Measurements from ENCODE around the gene SH3GL1.

The SH3GL1 gene

DNA sequence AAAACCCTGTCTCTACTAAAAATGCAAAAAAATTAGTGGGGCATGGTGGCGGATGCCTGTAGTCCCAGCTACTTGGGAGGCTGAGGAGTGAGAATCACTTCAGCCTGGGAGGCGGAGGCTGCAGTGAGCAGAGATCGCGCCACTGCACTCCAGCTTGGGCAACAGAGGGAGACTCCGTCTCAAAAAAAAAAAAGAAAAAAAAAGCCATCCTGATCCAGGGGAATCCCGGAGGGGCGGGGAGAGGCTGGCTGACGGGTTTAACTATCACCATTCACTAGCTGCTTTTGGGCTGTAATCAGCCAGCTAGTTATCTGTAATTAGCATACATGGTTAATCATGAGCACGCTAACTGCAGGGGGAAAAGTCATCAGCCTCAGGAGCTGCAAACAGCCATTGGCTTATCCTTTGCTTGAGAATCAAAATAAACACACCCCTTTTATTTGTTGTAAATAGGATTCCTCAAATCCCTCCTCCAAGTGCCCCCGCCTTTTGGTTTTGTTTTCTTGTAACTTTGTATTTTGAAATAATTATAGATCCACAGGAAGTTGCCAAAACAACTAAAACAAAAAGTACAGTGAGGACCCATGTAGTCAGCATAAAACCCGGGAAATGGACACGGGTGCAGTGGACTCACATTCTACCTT is 86.4 kb downstream of the SH3GL1 start:
- DNase-seq (ENCODE audit: low spot score): no peak

Data from cerebellar cortex (tissue), 1 donor.